Right forelimb (tissue), 1 donor: ENCODE results near the gene PERCC1.

Experiments used
- DNase-seq: peaks from one replicate; pipeline ENCODE4 v3.0.0-alpha.2; 2018

The PERCC1 gene

DNA sequence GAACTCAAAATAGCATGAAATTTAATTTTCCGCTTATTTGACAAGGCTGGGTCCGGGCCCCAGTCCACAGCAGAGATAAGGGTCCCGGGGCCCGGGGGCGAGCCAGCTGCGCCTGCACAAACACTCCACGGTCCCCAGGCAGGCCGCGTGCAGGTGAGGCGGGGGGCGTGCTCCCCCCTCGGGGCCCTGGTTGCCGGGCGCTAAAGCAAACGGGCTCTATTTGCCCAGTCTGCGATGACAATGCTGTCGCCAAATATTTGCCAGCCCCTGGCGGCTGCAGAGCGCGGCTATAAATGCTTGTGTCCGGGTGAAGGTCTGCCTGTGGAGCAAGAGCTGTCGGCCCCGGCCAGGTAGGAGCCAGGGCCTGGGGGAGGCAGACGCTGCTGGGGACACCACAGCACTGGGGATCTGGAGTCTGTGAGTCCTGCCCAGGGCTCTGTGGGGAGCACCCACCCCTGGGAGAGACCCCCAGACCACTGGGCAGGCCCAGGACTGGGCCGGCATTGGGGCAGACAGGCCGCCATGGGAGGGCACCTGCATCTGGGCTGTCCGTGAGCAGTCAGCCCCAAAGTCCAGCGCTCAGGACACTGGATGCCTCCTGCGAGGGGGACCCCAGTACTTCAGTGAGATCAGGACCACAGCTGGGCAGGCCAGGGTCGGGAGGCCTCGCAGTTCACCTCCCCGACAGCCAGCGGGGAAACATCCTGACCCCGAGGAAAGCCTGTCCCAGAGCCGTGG, at the start of gene PERCC1:
Gene PERCC1, plus strand, starts transcription at position 320 of the 738 bp plus-strand sequence. CDS start 1,516 bp downstream, outside the sequence.
- no peak for DNase-seq

GRCh38 chr16:1381612-1382406, 49.1 kb upstream of the PERCC1 start:
- DNase-seq, result no peak

- no peak for DNase-seq
Observed at GRCh38 chr16:1383556-1383955, 47.3 kb upstream of the PERCC1 start.

DNA sequence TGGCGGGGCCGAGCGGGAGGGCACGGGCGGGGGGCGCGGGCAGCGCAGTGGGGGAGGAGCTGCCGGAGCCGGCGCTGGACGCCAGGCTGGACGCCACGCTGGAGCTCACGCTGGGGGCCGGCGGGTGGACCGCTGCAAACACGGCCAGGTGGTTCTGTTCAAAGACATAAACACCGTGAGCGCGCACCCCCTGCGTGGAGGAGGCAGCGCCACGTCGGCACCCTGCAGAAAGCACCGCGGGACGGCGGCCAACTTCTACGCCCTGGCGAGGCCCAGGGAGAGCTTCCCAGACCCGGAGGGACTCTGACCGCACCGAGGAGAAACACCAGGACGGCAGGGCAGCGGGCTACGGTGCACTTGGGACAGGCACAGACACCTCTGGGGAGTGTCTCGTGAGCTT, 45.6 kb upstream of the PERCC1 start:
- no peak for DNase-seq

GRCh38 chr16:1387331-1387730, 43.5 kb upstream of the PERCC1 start:
- no peak for DNase-seq

DNA sequence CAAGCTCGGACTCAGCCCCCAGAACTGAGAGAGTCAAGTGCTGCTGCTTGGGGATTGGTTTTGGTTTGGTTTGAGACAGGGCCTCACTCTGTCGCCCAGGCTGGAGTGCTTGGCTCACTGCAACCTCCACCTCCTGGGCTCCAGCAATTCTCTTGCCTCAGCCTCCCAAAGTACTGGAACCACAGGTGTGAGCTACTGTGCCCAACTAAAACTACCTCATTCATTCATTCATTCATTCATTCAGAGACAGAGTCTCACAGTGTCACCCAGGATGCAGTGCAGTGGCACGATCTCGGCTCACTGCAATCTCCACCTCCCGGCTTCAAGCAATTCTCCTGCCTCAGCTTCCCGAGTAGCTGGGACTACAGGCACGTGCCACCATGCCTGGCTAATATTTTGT, 41.1 kb upstream of the PERCC1 start:
- DNase-seq, result no peak

DNA sequence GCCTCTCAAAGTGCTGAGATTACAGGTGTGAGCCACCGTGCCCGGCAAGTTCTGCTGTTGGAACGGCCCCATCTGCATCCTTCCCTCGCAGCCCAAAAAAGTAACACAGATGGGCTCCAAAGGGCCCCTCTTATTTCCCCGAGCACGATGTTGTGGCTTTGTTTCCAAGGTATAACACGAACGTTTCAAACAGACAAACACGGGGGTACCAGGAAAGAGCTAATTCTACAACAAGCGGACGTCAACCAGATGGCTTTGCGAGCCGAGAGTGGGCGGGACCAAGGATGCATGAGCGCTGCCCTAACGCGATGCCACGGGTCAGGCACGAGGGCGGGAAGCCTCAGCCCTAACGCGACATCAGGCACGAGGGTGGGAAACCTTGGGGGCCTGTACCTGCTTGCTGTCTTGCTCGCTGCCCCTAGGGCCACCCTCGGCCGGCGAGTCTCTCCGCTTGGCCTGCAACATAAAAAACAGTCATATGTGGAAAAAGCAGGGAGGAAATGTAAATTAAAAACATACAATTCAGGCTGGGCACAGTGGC, 40.6 kb upstream of the PERCC1 start:
- DNase-seq, result no peak

- DNase-seq, result no peak
Observed at GRCh38 chr16:1392826-1393225, 38.1 kb upstream of the PERCC1 start.

DNA sequence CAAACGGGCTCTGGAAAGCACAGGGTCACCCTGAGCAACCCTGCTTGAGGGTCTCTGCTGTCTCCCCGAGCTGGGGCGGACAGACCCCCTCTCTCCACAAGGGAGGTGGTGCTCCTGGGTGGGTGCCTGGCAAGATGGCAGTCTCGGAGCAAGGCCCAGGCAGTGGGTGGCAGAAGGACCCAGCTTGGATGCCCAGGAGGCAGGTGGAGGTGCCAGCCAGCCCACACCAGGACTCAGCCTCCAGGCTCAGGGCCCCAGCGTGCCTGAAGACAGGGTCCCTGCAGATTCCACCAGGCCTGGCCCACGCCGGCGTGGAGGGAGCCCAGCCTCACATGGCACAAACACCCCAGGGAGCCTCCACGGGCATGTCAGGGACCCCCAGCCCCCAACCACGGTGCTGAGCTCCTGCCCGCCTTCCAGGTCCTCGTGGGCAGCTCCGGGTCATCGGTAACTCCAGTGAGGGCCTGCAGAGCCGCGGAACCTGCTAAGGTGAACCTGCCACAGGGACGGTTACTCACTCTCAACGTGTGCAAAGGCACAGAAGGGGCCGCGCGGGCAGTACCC, 37.2 kb upstream of the PERCC1 start:
- DNase-seq, result no peak

GRCh38 chr16:1394367-1394951, 36.4 kb upstream of the PERCC1 start:
- DNase-seq, result no peak

DNA sequence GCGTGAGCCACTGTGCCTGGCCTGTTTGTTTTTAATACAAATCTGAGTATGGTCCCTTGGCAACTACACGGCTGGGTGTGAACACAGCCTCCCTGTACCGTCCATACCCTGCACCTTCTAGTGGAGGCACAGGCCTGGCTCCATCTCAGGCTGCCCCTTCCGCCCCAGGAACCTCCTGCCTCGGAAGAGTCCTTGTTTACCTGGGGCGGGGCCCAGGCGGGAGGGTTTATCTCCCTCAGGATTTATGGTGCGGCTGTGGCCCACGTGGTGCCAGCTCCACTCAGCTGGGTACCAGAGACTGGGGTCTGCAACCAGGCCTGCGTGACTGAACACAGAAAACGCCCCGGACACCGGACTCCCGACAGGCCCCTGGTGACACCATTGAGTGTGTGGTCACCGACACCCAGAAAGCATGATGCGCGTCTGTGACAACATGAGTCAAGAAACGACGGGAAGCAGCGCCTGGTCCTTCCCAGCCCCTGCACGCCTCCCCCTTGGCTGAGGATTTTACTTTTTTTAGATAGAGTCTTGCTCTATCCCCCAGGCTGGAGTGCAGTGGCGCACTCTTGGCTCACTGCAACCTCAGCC, 35.3 kb upstream of the PERCC1 start:
- no peak for DNase-seq

- DNase-seq, result no peak
Observed at GRCh38 chr16:1397779-1398178, 33.1 kb upstream of the PERCC1 start.

- DNase-seq, result no peak
Observed at GRCh38 chr16:1398351-1398750, 32.5 kb upstream of the PERCC1 start.

DNA sequence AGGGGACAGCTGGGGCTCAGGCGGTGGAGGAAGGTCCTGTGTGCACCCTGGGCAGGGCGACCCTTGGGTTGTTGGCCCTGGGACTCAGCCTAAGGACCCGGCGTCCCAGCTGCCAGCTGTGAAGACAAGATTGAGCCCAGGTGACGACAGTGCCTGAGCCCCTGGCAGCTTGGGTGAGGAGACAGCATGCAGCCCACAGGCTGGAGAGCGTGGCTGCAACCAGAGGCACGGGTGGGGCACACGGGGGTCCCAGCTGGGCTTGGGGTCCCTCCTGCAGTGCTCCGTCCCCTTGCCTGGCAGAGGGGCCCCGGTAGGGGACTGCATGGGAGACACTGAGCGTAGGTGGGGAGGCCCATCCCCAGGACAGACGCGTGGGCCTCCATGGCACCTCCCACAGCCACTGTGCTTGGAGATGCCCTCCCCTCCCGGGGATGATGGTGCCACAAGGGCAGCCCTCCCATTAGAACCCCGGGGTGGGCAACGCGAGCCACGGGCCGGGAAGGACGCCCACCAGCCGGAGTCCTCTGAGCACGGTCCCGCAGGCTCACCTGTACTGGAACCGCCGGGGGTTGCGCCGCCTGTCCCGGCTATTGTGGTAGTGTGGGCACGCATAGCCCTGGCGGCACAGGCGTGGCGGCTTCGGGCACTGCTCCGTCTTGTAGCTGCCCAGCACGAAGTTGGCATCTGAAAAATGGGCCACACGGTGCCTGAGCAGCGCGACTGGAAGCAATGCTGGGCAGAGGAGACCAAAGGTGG, 31.9 kb upstream of the PERCC1 start:
- DNase-seq, result no peak

GRCh38 chr16:1401061-1401757, 29.7 kb upstream of the PERCC1 start:
- DNase-seq, result no peak

DNA sequence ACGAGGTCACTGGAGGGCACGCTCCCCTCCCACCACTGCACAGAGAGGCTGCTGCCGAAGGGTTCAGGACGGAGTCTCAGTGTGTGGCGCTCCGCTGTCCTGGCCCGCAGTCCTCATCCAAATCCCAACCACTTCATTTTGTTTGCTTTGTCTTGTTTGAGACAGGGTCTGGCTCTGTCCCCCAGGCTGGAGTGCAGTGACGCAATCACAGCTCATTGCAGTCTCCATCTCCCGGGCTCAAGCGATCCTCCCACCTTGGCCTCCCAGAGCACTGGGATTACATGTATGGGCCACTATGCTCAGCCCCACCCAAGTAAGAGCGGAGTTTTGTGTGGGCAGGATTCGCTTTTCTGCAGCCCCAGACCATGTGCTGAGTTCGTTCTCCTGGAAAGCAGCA, 29.1 kb upstream of the PERCC1 start:
- DNase-seq, result no peak

- DNase-seq, result no peak
Observed at GRCh38 chr16:1403036-1403435, 27.8 kb upstream of the PERCC1 start.

- no peak for DNase-seq
Observed at GRCh38 chr16:1403733-1404132, 27.1 kb upstream of the PERCC1 start.

GRCh38 chr16:1407753-1408152, 23.1 kb upstream of the PERCC1 start:
- DNase-seq, result no peak

DNA sequence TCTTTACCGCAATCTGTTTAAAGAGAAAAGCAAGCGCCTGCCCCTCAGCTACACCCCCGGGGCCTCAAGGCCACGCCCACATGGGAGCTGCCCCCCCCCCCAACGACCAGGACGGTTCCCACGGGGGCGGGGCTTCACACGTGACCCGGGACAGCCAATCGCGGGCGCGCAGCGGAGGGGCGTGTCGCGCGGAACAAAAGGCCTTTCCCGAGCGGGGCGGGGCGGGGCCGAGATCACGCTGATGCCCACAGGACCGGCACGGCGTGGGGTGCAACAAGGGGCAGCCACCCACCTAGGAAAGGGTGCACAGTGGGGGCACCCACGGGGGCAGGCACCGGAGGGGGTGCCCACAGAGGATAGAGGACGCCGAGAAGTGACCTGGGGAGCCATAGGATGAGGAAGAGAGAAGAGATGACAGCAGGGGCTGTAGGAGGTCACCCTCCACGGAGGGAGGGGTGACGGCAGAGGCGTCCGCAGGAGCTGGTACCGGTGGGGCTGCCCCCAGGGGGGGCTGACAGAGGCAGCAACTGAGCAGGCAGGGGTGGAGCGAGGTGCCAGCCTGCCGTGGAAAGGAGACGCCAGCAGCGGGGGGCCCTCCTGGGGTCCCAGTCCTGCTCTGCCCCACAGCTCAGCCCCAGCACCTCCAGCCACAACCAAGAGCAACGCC, 22.6 kb upstream of the PERCC1 start:
- DNase-seq, result peak; percentile 95

GRCh38 chr16:1412847-1413246, 18.0 kb upstream of the PERCC1 start:
- DNase-seq, result no peak
